GM21786 (cell line): ENCODE measurements around the gene ACSL5.
A peak's percentile ranks its signal among the peaks of the same experiment; 100 is the strongest.
"Not testable (repeated sequence)": the region's sequence is repeated elsewhere in the genome, so short reads cannot be mapped to it uniquely, and the experiment has no call there.

ENCODE experiments used
- ATAC-seq: cut with Tn5 transposase; IDR thresholded peaks from one replicate; pipeline ENCODE4 v1.9.1; 2021; ENCODE audit not compliant: unreplicated experiment

ACSL5 gene

DNA sequence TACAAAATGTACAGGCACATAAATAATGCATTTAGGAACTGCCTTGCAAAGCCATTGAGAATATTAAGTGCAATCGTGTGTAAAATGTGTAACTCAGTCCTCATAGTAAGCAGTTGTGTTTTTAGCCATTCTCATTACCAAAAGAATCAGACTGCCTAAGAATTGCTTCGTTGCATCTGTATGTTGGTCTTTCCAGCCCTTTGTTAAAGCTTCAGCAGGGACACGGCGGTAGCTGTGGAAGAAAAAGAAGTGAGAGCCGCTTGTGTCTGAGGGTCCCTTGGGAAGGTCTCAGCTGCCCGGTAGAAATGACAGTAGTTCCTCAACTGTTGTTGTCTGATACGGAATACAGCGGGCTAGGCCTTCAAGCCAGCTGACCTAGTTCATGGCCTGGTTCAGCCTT is 22.8 kb upstream of the ACSL5 start:
- ATAC-seq, result no peak

DNA sequence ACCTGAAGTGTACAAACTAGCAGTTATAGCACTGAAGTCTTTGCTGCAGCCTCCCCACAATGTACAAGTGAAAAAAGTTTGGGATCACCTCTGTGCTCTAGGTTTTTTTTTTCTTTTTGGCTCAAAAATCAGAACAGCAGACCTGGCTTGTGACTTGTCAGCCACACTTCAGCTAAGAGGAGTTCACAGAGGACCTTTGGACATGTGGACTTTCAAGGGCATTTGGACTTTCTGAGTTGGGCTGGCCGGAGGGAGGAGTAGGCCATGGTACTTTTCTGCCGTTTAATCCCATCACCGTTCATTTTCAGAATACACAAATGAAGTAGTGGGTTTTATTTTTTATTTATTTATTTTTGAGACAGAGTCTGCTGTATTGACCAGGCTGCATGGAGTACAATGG is 21.9 kb upstream of the ACSL5 start:
- no peak for ATAC-seq

DNA sequence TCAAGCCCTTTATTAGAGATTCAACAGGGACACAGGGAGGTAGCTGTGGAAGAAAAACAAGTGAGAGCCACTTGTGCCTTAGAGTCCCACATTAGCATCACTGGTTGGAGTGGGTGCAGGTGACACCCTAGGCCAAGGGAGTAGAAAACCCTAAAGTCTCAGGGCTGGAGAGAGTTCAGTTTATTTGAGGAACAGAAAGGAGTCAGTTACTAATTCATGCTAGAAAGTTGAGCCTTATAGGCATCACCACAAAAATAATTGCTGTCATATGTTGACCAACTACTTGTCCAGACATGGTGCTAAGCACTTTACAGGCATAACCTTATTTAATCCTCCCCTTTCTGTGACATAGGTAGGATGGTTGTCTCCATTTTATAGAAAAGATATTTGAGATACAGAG is 20.9 kb upstream of the ACSL5 start:
- no peak for ATAC-seq

DNA sequence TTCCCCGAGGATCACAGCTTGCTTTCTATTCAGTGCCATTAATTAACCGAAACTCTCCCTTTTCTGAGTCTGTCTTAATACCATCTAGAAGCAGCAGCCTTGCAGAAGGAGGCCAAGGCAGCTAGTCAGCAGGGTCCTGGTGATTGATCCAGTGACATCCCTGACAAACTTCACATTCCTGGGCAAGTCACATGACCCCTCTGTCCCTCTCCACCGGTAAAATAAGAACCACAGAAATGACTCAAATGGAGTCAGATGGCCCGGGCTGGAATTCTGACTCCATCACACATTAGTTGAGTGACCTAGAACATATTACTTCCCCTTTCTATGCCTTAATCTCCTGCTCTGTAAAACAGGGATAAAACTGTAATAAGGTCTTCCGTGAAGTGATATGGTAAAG is 17.2 kb upstream of the ACSL5 start:
- no peak for ATAC-seq

DNA sequence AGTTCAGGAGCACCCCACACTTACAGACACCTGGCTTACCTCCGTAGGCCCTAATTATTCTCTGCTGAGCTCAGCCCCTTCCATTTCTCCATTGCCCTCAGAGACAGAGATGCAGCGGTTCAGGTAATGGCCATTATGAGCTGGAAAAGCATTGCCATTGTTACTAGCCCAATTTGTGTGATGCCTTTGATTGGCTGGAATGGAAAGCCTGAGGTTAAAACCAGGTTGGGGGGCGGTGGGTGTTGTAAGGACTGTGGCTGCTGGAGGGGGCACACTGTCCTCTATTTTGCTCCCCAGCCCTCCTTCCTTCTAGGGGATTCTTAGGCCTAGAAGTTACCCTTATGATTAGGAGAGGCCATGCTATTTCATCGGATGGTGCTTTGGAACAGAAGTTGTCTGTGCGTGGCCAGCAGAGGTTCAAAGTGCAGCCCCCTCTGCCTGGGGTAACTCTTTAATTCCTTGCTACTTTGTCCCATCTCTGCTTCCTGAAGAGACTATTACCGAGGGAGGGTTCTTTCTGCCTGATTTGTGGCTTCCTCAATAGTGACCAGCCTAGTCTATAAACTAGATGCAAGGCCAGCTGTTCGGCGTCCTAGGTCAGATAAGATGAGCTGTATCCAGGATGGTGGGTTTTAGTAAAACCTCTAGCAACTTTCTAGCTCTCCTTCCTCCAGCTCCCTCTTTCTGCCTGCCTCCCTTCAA is 14.2 kb upstream of the ACSL5 start:
- ATAC-seq, result no peak

DNA sequence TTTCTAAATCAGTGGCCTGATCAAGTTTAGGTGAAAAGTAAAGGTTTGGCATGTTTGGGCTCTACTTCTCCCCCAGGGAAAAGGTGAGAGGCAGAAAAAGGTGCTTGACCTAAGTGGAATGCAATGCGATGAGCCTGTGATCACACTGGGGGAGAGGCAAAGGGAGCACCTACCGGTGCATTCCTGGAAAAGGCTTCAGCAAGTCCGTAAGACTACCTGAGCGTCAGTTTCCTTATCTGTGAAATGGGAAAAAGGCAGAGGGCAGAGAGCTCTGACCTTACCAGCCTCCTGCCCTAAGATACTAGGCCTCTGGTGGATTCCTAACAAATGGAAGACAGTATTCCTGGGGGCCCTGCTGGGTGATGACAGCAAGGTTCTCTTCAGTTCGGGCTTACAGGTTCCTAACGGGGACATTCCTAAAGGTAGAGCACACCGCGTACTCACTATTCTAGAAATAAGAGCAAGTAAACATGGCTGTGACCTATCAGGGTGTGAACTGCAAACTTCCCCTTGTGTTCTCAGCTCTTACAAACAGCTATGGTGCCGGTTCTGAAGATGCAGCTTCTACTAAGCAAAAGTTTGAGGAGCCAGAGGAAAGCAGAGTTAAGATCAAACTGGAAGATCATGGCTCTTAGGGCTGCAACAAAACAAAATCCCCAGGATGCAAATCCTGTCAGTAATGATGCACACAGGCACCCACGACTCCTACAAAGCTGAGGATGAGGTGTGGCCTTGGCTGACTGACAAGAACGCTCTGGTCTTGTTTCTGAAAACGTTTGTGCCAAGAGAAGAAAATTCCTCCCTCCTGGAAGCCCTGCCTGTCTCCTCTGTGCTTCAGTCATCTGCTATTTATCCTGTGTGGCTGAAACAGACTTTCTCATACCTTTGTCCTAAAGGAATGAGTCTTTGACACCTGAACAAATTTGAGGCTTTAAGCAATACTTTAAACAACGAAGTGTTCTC is 13.3 kb upstream of the ACSL5 start:
- ATAC-seq, result no peak

DNA sequence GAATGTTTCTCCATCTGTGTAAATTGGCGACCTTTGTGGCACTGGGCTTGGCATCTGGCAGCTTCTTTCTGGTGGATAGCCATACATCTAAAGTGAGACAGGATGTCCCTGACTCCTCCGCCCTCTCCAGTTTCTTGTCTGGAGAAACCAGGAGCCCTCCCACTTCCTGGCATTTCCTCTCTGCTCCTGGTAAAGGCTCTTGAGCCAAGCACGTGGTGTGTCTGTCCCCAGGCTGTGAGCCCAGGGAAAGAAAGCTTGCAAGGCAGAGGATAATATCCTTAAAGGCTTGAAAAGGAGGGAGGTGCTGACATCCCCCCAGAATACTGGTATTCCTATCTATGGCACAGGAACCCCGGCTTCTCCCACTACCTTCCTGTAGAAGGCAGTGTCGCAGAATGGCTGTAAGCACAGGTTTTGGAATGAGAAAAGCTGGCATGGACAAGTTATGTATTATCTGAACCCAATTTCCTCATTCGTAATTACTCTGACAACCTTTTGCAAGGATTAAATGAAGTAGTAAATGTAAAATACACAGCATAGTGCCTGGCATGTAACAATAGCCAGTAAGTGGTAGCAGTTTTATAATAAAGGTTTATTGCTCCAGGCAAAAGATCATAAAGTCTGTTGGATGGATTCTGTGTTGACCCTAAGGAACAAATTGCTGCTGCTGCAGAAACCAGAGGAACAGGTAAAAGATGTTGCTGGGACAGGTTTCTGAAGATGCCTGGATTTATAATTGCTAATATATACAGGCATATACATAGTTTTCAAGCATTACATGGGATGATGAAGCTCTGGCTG is 11.8 kb upstream of the ACSL5 start:
- ATAC-seq, result no peak

DNA sequence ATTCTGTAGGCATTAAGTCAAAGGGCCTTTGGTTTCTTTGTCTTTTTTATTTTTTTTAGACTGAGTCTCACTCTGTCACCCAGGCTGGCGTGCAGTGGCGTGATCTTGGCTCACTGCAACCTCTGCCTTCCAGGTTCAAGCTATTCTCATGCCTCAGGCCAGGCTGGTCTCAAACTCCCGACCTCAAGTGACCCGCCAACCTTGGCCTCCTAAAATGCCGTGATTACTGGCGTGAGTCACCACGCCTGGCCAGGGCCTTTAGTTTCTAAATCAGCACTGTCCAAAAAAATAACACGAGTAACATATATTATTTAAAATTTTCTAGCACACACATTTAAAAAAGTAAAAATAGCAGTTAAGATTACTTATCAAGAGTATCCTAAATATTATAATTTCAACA is 11.1 kb upstream of the ACSL5 start:
- no peak for ATAC-seq

DNA sequence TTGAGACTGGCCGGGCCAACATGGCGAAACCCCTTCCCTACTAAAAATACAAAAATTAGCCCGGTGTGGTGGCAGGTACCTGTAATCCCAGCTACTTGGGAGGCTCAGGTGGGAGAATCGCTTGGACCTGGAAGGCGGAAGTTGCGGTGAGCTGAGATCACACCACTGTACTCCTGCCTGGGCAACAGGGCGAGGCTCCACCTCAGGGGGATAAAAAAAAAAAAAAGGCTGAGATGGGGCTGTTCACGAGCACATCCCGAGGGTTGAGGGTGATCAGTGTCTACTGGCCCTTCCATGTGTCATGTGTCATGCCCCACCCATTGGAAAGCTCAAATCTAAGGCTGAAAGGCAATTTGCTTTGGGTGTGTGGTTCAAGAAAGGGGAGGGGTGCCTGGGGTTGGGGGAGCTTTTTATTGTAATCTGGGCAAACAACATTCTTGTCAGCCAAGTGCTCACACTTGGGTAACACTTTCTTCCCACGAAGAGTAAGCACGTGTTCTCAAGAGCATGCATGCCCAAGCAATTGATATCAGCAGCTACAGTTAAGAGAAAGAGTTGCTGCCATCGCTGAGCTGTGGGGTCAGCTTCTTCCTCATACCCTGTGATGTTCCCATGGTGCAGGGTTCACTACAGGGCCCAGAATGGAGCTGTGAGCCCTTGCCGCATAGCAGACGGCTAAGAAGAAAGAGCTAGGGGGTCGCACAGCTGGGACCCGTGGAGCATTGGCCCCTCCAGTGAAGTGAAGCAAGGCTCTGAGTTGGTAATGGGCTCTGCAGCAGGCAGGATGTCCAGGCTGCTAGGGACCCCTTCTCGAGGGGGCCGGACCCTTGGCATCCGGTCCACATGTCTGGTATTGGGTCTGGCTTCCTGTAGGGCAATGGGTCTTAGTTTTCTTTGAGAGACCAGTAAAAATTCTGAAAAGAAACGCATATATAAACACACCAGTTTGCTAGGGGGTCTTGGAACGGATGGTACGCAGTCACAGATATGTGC is 9.9 kb upstream of the ACSL5 start:
- no peak for ATAC-seq

DNA sequence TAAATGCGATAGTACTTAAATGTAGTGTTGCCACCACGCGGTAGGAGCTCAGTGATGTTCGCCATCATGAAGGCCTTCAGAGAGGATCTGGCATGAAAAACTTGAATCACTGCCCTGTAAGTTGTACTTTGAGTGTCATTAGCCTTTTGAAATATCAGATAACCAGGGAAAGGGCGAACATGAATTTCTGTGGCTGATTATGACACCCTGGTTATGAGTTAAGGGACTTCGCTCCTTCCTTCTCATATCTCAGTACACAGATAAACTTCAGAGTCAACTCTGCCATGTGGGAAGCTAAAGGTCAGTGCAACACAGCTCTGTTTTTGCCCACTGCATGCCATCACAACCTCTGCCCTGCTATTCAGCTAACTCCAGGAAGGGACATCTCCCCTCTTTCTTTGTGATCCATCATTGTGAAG is 8.9 kb upstream of the ACSL5 start:
- ATAC-seq, result no peak

DNA sequence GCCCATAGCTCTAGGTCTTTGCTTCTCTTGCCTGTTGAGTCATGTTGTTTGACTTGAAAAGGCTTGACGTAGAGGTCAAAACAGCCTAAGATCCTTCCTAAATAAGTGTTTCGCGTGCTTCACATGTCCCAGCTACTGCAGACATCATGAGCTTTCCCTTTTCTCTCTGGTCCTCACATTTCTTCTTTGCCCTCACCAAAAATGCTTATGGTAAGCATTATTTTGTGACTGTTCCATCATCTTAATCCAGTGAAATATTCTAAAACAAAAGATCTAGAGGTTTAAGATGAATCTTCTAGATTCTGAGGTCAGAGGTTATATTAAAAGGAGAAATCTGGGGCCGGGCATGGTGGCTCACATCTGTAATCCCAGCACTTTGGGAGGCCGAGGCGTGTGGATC is 8.5 kb upstream of the ACSL5 start:
- no peak for ATAC-seq

DNA sequence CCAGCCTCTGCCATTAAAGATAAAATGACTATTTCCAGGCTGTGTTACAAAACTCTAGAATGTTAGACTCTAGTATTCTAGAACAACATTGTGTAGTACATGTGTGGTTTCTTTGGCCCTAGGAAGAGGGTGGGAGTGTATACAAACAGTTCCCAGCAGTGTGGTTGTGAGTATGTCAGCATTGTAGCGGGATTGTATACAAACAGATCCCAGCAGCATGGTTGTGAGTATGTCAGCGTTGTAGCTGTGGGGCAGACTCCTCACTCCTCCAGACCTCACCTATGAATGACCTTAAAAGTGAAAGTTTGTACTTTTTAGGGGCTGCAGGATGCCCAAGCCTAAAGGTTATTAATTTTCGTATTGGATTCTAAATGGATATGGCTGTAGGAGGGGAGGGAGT is 6.9 kb upstream of the ACSL5 start:
- no peak for ATAC-seq

DNA sequence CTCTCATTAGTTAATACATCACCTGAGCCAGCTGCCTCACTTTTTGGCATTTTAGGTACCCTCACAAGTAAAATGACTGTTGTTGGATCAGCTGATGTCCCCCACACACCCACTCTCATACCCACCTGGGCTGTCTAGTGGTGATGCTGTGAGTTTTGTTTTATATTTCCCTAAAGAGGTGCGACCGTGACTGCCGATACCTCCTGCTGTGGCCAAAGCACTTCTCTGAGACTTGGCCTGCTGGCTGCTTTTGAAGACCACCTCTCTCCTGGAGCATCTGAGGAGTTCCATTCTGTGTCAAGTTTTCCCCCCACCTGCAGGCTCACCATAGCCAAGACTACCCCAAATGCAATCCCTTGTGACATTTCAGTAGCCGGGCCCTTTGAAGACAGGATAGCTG is 6.4 kb upstream of the ACSL5 start:
- ATAC-seq, result no peak

DNA sequence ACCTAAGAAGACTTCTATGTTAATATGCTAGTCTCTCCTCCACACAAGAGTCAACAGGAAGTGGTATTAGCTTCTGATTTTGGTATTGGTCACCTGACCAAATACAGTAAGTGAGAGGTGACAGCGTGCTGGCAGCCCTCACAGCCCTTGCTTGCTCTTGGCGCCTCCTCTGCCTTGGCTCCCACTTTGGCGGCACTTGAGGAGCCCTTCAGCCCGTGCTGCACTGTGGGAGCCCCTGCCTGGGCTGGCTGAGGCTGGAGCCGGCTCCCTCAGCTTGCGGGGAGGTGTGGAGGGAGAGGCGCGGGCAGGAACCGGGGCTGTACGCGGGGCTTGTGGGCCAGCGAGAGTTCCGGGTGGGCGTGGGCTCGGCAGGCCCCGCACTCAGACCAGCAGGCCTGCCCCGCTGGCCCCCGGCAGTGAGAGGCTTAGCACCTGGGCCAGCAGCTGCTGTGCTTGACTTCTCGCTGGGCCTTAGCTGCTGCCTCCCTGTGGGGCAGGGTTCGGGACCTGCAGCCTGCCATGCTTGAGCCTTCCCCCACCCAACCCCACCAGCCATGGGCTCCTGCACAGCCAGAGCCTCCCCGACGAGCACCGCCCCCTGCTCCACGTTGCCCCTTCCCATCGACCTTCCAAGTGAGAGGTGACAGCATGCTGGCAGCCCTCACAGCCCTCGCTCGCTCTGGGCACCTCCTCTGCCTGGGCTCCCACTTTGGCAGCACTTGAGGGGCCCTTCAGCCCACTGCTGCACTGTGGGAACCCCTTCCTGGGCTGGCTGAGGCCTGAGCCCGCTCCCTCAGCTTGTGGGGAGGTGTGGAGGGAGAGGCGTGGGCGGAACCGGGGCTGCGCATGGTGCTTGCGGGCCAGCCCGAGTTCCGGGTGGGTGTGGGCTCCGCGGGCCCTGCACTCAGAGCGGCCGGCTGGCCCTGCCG is 4.2 kb upstream of the ACSL5 start:
- ATAC-seq, result peak; percentile 89

DNA sequence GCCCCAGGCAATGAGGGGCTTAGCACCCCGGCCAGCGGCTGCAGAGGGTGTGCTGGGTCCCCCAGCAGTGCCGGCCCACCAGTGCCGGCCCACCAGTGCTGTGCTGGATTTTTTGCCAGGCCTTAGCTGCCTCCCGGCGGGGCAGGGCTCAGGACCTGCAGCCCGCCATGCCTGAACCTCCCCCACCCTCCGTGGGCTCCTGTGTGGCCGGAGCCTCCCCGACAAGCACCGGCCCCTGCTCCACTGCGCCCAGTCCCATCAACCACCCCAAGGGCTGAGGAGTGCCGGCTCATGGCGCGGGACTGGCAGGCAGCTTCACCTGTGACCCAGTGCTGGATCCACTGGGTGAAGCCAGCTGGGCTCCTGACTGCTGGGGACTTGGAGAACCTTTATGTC is 3.5 kb upstream of the ACSL5 start:
- no peak for ATAC-seq

DNA sequence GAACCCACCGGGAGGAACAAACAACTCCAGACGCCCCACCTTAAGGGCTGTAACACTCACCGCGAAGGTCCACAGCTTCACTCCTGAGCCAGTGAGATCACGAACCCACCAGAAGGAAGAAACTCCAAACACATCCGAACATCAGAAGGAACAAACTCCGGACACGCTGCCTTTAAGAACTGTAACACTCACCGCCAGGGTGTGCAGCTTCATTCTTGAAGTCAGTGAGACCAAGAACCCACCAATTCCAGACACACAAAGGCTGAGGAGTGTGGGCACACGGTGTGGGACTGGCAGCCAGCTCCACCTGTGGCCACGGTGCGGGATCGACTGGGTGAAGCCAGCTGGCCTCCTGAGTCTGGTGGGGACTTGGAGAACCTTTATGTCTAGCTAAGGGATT is 2.6 kb upstream of the ACSL5 start:
- ATAC-seq, result not testable (repeated sequence)

DNA sequence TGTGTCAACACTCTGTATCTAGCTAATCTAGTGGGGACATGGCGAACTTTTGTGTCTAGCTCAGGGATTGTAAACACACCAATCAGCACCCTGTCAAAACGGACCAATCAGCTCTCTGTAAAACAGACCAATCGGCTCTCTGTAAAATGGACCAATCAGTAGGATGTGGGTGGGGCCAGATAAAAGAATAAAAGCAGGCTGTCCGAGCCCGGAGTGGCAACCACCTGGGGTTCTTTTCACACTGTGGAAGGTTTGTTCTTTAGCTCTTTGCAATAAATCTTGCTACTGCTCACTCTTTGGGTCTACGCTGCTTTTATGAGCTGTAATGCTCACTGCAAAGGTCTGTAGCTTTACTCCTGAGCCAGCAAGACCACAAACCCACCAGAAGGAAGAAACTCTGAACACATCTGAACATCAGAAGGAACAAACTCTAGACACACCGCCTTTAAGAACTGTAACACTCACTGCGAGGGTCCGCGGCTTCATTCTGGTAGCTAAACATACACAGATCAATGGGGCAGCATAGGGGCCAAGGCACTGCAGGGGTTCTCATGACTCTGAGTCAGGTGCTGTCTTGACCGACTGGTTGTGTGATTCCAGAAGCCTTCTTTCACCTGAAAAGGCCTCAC is 1.6 kb upstream of the ACSL5 start:
- not testable (repeated sequence) for ATAC-seq

DNA sequence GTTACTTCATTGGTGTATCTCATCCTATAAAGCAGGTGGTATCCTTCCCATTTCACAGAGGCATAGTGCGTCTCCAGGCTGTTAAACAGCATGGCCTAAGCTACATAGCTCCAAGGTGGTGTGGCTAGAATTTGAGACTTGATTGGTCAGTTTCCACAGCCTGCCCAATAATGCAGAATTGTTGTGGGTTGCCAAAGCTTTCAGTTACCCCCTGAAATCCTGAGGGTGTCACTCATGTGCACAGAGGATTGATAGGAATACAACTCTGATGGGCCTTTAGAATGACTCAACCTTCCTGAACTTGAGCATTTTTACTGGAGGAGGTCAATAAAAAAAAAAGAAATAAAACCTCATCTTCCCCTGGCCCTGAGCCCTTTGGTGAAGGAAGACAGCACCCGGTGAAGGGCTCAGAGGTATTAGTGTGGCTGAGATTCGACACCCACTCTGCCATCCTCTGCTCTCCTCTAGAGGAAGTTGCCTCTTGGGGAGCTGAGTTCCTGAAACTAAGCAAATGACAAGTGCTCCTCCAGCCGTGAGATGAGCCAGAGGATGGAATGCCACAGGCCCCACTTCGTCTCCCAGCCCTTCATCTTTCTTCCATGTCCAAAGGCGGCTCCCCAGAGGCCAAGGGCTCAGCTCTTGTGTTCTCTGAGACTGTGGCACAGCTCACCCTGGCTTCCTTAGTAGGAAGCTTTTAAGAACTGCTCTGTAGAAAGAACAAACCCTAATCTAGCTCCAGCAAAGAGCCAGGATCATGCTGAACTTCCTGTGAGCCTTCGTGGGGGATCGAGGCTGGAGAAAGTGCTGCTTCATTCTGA is 1.0 kb downstream of the ACSL5 start:
- ATAC-seq, result peak; percentile 41
